Right atrium auricular region (tissue), 2 donors: ENCODE measurements around the gene CDRT4. TPM values are rescaled to one million over a fixed set of nuclear protein-coding genes. Genes with fewer than 3 reads are reported as not detected.

Experiments used
- DNase-seq: peaks from one replicate; pipeline ENCODE4 v3.0.0-alpha.2; 2019; ENCODE audit warnings: low spot score
- H3K27ac ChIP-seq, 2 donors: fragments of 200-600 bp; sonication (generic); 1 replicate in 1 of 2; 2 replicates in 1 of 2; pipeline ENCODE4 v1.5.1; 2016 to 2019
- H3K27me3 ChIP-seq, 2 donors: fragments of 200-600 bp; sonication (generic); one replicate each; pipeline versions ENCODE4 v1.5.1 to v1.6.0; 2017 to 2019
- H3K36me3 ChIP-seq: fragments of 200-600 bp; sonication (generic); one replicate; pipeline ENCODE4 v1.5.1; 2016
- H3K4me1 ChIP-seq, 2 donors: fragments of 200-600 bp; sonication (generic); one replicate each; pipeline versions ENCODE4 v1.5.1 to v1.6.0; 2017 to 2019
- H3K4me3 ChIP-seq, 2 donors: fragments of 200-600 bp; sonication (generic); 1 replicate in 1 of 2; 2 replicates in 1 of 2; pipeline ENCODE4 v1.5.1; 2017 to 2019; ENCODE audit warnings: mild to moderate bottlenecking in 1 of 2, moderate library complexity in 1 of 2
- H3K9me3 ChIP-seq, 2 donors: fragments of 200-600 bp; sonication (generic); one replicate each; pipeline ENCODE4 v1.5.1; 2019
- total RNA-seq, 2 donors: library from RNA; depleted of rRNA; stranded (reverse); fragments of >200 nt; gene quantifications; one replicate each; pipeline ENCODE4 v1.1.0, GENCODE V29; 2016
- TF ChIP-seq, protein P1 (sequence below), 2 donors: fragments of 200-600 bp; sonication (generic); IDR thresholded peaks; one replicate each; pipeline ENCODE4 v1.5.1; 2019; ENCODE audit warnings: antibody characterized with exemption in 2 of 2

Gene CDRT4
- total RNA-seq, 2 donors from 2014 or later = 0.94 TPM; not detected in 1

DNA sequence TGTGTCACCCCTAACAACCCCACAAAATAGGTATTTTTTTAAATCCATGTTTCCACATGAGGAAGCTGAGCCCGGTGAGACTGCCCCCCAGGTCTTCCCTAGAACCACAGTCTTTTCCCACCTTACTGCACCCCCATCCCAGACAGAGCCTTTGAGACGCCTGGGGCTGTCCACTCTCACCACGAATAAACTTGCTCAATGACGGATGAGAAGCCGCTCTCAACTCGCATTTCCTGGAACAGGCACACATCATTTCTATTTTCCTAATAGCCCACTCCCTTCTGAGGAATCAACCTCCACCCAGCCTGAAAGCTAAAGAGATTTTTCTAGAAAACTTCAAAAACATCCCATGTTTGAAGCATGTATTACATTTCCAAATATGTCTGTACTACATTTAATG is 14.1 kb upstream of the CDRT4 start:
- DNase-seq = no peak
- H3K4me3 ChIP-seq = no peak overlapping the region
- H3K4me1 ChIP-seq = peaks cover 0 to 14% of the 10 kb centered on the region in 2 donors
- H3K9me3 ChIP-seq = no peaks in the 10 kb centered on the region
- H3K27me3 ChIP-seq = no peaks in the 10 kb centered on the region
- TF ChIP-seq, protein P1, sequence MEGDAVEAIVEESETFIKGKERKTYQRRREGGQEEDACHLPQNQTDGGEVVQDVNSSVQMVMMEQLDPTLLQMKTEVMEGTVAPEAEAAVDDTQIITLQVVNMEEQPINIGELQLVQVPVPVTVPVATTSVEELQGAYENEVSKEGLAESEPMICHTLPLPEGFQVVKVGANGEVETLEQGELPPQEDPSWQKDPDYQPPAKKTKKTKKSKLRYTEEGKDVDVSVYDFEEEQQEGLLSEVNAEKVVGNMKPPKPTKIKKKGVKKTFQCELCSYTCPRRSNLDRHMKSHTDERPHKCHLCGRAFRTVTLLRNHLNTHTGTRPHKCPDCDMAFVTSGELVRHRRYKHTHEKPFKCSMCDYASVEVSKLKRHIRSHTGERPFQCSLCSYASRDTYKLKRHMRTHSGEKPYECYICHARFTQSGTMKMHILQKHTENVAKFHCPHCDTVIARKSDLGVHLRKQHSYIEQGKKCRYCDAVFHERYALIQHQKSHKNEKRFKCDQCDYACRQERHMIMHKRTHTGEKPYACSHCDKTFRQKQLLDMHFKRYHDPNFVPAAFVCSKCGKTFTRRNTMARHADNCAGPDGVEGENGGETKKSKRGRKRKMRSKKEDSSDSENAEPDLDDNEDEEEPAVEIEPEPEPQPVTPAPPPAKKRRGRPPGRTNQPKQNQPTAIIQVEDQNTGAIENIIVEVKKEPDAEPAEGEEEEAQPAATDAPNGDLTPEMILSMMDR (IDR thresholded peaks at IDR 0.05) = no peak
- no peak overlapping the region for H3K27ac ChIP-seq
- no peaks in the 10 kb centered on the region for H3K36me3 ChIP-seq

DNA sequence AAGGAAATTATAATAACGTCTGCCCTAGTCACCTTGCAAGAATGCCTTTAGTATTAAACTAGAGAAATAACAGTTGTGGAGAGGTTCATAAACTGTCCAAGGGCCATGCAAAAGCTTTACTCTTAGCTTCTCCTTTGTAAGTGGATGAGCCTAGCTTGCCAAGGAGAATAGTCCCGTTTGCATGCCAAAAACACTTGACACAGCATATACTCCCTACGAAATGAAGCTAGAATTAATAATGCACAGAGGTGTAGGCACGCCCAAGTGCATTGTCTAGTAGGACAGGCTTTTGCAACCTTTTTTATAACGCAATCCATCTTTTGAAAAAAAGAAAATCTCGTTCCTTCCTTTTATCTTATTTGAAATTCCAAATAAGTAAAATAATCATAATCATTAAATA is 12.8 kb upstream of the CDRT4 start:
- Histone ChIP-seq H3K36me3 (no peaks in the 10 kb centered on the region), H3K4me3 (no peak overlapping the region), H3K4me1 (peaks cover 0 to 14% of the 10 kb centered on the region in 2 donors), H3K9me3 (no peaks in the 10 kb centered on the region), H3K27me3 (no peaks in the 10 kb centered on the region), H3K27ac (no peak overlapping the region)
- TF ChIP-seq, protein P1 (IDR thresholded peaks at IDR 0.05) = no peak
- DNase-seq = no peak

DNA sequence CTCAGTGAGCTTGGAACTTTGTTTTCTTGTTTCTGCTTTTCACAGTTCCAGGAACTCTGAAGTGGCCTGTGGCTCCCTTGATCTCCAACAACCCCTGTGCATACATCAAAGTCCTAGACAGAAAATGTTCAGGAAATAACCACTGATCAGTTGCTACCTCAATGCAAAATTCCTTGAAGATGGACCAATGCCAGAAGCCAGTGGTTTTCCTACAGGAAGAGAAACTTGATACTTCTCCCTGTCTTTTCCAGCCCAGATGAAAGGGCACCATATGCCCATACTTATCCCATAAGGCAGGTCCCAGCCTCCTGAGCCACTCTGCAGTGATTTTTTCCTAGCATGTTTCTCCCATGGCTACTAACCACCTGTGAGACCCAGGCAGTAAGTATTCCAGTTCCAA is 12.3 kb upstream of the CDRT4 start:
- Histone ChIP-seq H3K27ac (no peak overlapping the region), H3K27me3 (no peaks in the 10 kb centered on the region), H3K9me3 (no peaks in the 10 kb centered on the region), H3K36me3 (no peaks in the 10 kb centered on the region), H3K4me1 (peaks cover 0 to 14% of the 10 kb centered on the region in 2 donors), H3K4me3 (no peak overlapping the region)
- TF ChIP-seq, protein P1 (IDR thresholded peaks at IDR 0.05) = no peak
- no peak for DNase-seq

DNA sequence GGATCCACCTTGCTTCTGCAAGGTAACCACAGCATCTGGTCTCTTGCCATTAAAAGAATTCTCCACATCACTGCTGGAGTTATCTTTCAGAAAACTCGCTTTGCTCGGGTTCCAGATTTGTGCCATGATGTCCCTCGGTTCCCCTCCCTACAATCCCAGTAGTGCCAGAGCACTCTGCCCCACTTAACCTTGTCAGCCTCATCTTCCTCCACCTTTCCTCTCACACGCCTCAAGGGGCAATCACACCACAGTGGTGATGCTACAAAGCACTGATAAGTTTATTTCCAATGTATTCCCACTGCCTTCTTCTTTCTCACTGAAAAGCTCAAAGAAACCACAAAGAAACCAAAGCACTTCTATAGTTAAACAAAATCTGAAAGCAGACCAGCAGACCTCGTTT is 11.4 kb upstream of the CDRT4 start:
- Histone ChIP-seq H3K36me3 (no peaks in the 10 kb centered on the region), H3K27ac (peak overlapping the region in 1 of 2 donors; percentile 25), H3K9me3 (no peaks in the 10 kb centered on the region), H3K27me3 (no peaks in the 10 kb centered on the region), H3K4me1 (peaks cover 0 to 14% of the 10 kb centered on the region in 2 donors), H3K4me3 (no peak overlapping the region)
- DNase-seq = no peak
- TF ChIP-seq, protein P1 (IDR thresholded peaks at IDR 0.05) = no peak

DNA sequence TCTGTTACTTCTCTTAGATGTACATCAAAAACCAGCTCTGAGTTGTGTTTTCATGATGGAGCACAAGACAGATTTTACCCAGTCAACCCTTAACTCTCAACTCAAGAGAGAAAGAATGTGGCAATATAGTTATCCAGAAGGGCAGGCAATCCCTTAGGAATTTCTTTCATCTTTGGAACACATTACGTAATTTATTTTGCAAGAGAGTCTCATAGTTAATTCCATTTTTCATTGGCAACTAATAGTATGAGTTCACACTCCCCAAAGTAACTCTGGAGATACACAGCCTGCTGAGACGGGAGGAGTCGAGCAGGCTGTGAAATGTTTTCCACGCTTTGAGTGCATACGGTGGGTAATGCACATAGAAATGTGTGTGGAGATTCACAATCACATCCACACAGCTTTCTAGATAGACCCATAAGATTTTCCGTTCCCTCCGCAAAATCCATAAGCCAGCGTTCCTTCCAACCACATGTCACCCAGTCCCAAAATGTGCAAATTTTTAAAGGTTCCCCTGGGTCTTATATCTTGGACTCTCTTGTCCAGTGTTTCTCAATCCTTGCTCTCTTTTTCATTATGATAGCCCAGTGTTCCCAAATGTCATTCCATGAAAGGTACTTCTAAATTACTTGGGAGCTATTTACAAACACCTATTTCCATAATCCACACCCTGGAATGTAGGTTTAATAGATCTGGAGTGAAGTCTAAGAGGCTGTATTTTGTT is 8.4 kb upstream of the CDRT4 start:
- Histone ChIP-seq H3K9me3 (no peaks in the 10 kb centered on the region), H3K4me1 (peaks cover 0 to 14% of the 10 kb centered on the region in 2 donors), H3K27me3 (no peaks in the 10 kb centered on the region), H3K4me3 (no peak overlapping the region), H3K27ac (peak overlapping the region; percentile 22 to 49), H3K36me3 (no peaks in the 10 kb centered on the region)
- DNase-seq = no peak
- TF ChIP-seq, protein P1 (IDR thresholded peaks at IDR 0.05) = no peak

DNA sequence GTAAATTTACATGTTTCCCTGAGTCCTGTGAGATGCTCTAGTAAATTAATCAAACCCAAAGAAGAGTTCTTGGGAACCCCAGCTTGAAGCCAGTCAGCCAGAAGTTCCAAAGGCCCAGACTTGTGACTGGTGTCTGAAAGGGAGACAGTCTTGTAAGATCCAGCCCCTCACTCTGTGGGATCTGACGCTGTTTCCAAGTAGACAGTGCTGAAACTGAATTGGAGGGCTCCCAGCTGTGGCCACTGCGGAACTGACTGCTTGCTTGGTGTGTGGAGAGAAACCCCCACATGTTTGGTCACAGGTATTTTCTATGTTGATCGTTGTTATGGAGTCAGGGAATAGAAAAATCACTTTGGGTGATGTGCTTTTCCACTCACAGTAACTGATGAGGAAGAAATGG is 5.5 kb upstream of the CDRT4 start:
- H3K4me1 ChIP-seq = peaks cover 0 to 15% of the 10 kb centered on the region in 2 donors
- H3K9me3 ChIP-seq = no peaks in the 10 kb centered on the region
- H3K4me3 ChIP-seq = no peak overlapping the region
- no peak overlapping the region for H3K27ac ChIP-seq
- H3K27me3 ChIP-seq = no peaks in the 10 kb centered on the region
- TF ChIP-seq, protein P1 (IDR thresholded peaks at IDR 0.05) = no peak
- no peak for DNase-seq
- no peaks in the 10 kb centered on the region for H3K36me3 ChIP-seq
